GM19099 (cell line): ENCODE measurements around the gene SPANXN1.
"Not testable (repeated sequence)": the region's sequence is repeated elsewhere in the genome, so short reads cannot be mapped to it uniquely, and the experiment has no call there.

ENCODE experiments used
- POLR2A ChIP-seq: IDR thresholded peaks from 3 replicates; pipeline ENCODE4 v1.6.1; 2011; ENCODE audit warnings: low read depth; ENCODE audit not compliant: insufficient read length; ENCODE audit errors: extremely low read depth

The SPANXN1 gene, protein sequence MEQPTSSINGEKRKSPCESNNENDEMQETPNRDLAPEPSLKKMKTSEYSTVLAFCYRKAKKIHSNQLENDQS

DNA sequence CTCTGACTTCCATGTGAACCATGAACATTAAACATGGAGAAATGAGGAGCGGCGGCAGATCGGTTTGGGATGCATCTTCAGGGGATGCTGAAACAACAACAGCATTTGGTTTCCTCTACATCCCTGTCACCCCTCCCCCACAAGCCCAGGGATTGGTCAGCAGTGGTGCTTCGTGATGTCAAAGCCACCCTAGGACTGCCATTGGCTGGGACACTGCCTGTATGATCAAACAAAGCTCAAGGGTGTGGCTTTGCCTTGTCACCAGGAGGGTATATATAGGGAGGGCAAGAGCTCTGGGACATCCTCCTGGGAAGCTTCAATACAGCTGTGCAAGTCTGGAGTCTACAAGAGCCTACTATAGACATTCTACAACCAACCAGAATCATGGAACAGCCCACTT lies at the start of gene SPANXN1:
SPANXN1 (plus strand) TSS at position 301 of the 400 bp plus-strand sequence; CDS start at position 385, 84 bp downstream.
- not testable (repeated sequence) for TF ChIP-seq POLR2A

DNA sequence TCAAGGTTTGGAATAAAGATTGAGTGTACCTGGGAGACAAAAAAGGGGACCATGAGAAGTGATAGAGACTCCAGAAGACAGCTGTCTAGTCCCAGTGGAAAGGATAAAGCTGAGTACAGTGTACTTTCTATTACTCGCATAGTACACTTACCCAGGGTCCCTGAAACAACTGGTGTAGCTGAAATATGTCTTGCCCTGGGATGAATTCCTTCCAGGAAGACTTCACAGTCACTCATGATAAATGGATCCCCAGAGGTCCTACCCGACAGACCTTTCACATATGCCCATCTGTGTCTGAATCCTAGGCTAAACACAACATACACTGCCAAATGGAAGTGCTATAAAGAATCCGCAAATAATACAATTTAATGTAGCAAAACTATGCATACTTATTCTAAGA lies 48.2 kb upstream of the SPANXN1 start:
- no peak for TF ChIP-seq POLR2A

DNA sequence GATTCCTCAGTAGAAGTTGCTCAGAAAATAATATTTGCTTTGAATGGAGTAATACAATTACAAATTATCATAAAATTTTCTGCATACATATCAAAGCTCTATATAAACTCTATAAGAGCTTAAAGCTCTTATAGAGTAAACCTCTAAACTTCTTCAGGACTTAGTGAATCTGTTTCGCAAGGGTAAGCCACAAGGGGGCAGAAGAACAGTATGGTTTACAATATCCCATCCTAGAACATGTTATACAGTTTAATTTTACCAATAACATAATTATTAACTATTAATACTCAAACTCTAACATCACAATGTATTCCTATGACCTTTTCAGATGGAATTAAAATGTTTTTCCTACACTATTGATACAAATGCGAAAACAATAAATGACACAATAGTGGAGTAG lies 33.8 kb upstream of the SPANXN1 start:
- no peak for TF ChIP-seq POLR2A

DNA sequence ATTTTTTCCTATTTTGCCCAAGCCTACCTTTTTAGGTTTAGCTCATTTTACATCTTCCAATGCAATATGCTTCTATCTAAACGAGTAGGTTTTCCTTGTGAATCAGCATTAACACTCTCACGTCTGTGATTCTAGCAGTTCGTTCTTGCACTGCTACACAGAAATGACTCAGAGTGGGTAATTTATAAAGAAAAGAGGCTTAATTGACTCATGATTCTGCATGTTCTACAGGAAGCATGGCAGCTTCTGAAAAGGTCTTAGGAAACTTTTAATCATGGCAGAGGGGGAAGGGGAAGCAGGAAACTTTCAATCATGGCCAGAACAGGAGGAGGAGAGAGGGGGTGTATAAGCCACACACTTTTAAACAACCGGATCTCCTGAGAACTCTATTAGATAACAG lies 44.9 kb downstream of the SPANXN1 start:
- no peak for TF ChIP-seq POLR2A
